Panc1 (cell line): ENCODE data around the gene KIAA1143. TPM values are rescaled to one million over a fixed set of nuclear protein-coding genes. Genes with fewer than 3 reads are reported as not detected.

ENCODE experiments used
- ATAC-seq: fragments of 200-7000 bp; cut with Tn5 transposase; 2 replicates; pipeline ENCODE4 v1.9.1; 2020; ENCODE audit warnings: mild to moderate bottlenecking, moderate library complexity
- BruUV-seq: library from RNA; stranded (reverse); fragments of 400-500 nt; replicated peaks from 2 replicates; lab custom pipeline; 2021; lab: Mats Ljungman, UMichigan
- CTCF ChIA-PET: fragments of 300-600 bp; sonication (Branson Sonifier 250); formaldehyde crosslinking; loops from one replicate; lab custom pipeline; 2022; ENCODE audit warnings: antibody characterized with exemption; lab: Charles Lee
- POLR2A ChIA-PET: fragments of 300-600 bp; sonication (Branson Sonifier 250); formaldehyde crosslinking; loops from one replicate; lab custom pipeline; 2022; ENCODE audit warnings: antibody characterized with exemption; lab: Charles Lee
- DNase-seq: peaks from one replicate; pipeline ENCODE4 v3.0.0-alpha.2; 2010; ENCODE audit warnings: low read depth, low spot score
- H3K27ac ChIP-seq: 2 replicates; pipeline ENCODE4 v1.5.1; 2011; ENCODE audit warnings: mild to moderate bottlenecking, low read length, inconsistent platforms
- H3K27me3 ChIP-seq: fragments of 200-500 bp; sonication (Bioruptor generic); 2 replicates; pipeline ENCODE4 v1.6.0; 2014; ENCODE audit warnings: low read length, inconsistent platforms; ENCODE audit not compliant: control insufficient read depth, insufficient read depth
- H3K36me3 ChIP-seq: fragments of 200-500 bp; sonication (Bioruptor generic); 2 replicates; pipeline ENCODE4 v1.5.1; 2014; ENCODE audit warnings: inconsistent platforms, mild to moderate bottlenecking, low read length, moderate library complexity; ENCODE audit not compliant: control insufficient read depth, insufficient read depth
- H3K4me1 ChIP-seq: 2 replicates; pipeline ENCODE4 v1.5.1; 2011; ENCODE audit warnings: inconsistent platforms, mild to moderate bottlenecking, low read length, moderate library complexity; ENCODE audit not compliant: control insufficient read depth, insufficient read depth
- H3K4me3 ChIP-seq, 2 experiments: 2 replicates each; pipeline ENCODE4 v1.5.1; 2011 to 2012; ENCODE audit warnings: low read depth in 2 of 2, low read length in 2 of 2, mild to moderate bottlenecking in 2 of 2, inconsistent platforms in 1 of 2, moderate library complexity in 1 of 2
- H3K9me3 ChIP-seq: fragments of 200-500 bp; sonication (Bioruptor generic); 2 replicates; pipeline ENCODE4 v1.5.1; 2014; ENCODE audit warnings: low read depth, mild to moderate bottlenecking, inconsistent platforms, low read length, moderate library complexity; ENCODE audit not compliant: control insufficient read depth, insufficient read depth
- CTCF ChIP-seq: fragments of 450-650 bp; IDR thresholded peaks from 2 replicates; pipeline ENCODE4 v1.5.1; 2017; ENCODE audit warnings: mild to moderate bottlenecking
- POLR2AphosphoS5 ChIP-seq: IDR thresholded peaks from 2 replicates; pipeline ENCODE4 v1.6.1; 2012; ENCODE audit warnings: mild to moderate bottlenecking, low read depth, low read length, moderate library complexity
- SIN3A ChIP-seq: IDR thresholded peaks from 2 replicates; pipeline ENCODE4 v1.6.1; 2012; ENCODE audit warnings: low read depth, mild to moderate bottlenecking, low read length, moderate library complexity, borderline replicate concordance; ENCODE audit not compliant: insufficient read depth
- TCF7L2 ChIP-seq: IDR thresholded peaks from 2 replicates; pipeline ENCODE4 v1.6.1; 2011; ENCODE audit warnings: mild to moderate bottlenecking, low read depth, low read length, inconsistent platforms
- in situ Hi-C: cut with HindIII; loops from 2 replicates; pipeline ENCODE4 v1.10.0; 2016; ENCODE audit warnings: low sequenced_read_pairs, low pct_unique_long_range_greater_than_20kb
- intact Hi-C: fragments of 100-400 bp; cut with micrococcal nuclease; formaldehyde crosslinking; loops from one replicate; pipeline ENCODE4 v1.10.0; 2022; ENCODE audit not compliant: unreplicated experiment
- total RNA-seq: library from RNA; stranded (reverse); gene quantifications from one replicate; pipeline ENCODE4 v1.2.1, GENCODE V29; 2021; ENCODE audit not compliant: unreplicated experiment
- TF ChIP-seq, protein P1 (sequence below), 2 experiments: IDR thresholded peaks; 2 replicates each; pipeline ENCODE4 v1.6.1; 2011 to 2012; ENCODE audit warnings: low read depth in 2 of 2, control low read depth in 1 of 2, low read length in 1 of 2, mild to moderate bottlenecking in 1 of 2, moderate library complexity in 1 of 2; ENCODE audit not compliant: insufficient read depth in 1 of 2

KIAA1143 gene
- total RNA-seq, 1 experiment from 2014 or later, result 17.5 TPM

GRCh38 chr3:44803298-44803697, 41.9 kb upstream of the KIAA1143 start:
- intact Hi-C loops (no loop called here), in situ Hi-C loops (no loop called here)
- Histone ChIP-seq H3K27me3 (no peaks in the 10 kb centered on the region), H3K4me3 (no peak overlapping the region), H3K36me3 (peaks cover 3% of the 10 kb centered on the region; the same call in 1 of the 2 replicates), H3K9me3 (no peaks in the 10 kb centered on the region), H3K4me1 (no peaks in the 10 kb centered on the region), H3K27ac (no peak overlapping the region)
- ATAC-seq, result no peak
- no TSS peak for BruUV-seq
- ChIA-PET CTCF (no interaction called here), POLR2A (no interaction called here)
- no peak for DNase-seq
- TF ChIP-seq, protein P1, sequence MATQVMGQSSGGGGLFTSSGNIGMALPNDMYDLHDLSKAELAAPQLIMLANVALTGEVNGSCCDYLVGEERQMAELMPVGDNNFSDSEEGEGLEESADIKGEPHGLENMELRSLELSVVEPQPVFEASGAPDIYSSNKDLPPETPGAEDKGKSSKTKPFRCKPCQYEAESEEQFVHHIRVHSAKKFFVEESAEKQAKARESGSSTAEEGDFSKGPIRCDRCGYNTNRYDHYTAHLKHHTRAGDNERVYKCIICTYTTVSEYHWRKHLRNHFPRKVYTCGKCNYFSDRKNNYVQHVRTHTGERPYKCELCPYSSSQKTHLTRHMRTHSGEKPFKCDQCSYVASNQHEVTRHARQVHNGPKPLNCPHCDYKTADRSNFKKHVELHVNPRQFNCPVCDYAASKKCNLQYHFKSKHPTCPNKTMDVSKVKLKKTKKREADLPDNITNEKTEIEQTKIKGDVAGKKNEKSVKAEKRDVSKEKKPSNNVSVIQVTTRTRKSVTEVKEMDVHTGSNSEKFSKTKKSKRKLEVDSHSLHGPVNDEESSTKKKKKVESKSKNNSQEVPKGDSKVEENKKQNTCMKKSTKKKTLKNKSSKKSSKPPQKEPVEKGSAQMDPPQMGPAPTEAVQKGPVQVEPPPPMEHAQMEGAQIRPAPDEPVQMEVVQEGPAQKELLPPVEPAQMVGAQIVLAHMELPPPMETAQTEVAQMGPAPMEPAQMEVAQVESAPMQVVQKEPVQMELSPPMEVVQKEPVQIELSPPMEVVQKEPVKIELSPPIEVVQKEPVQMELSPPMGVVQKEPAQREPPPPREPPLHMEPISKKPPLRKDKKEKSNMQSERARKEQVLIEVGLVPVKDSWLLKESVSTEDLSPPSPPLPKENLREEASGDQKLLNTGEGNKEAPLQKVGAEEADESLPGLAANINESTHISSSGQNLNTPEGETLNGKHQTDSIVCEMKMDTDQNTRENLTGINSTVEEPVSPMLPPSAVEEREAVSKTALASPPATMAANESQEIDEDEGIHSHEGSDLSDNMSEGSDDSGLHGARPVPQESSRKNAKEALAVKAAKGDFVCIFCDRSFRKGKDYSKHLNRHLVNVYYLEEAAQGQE (IDR thresholded peaks at IDR 0.05; ENCODE audit: insufficient read depth in 1 of 2, low read depth in 2 of 2, low read length in 1 of 2), result no peak
- TF ChIP-seq POLR2AphosphoS5, result no peak
- TF ChIP-seq SIN3A, result no peak
- no peak for TF ChIP-seq CTCF
- TF ChIP-seq TCF7L2, result no peak

DNA sequence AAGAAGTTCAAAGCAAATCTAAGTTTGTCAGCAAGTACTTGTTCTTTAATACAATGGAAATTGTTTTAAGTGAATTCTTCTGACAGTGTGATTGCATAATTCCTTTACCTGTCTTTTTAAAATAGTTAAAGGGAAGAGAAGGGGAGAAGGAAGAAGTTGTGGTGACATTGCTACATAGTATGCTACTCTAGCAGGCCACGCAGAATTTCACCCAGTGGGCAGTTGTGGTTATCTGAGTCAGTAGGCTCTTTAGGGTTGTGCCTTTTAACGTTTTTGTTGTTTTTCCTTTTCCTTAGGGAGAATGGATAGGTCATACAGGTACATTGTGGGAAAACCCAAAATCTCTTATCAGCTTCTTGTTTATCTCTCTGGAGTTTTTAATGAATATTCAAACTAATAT, 40.6 kb upstream of the KIAA1143 start:
- no TSS peak for BruUV-seq
- ChIA-PET POLR2A (no interaction called here), CTCF (no interaction called here)
- in situ Hi-C loops (no loop called here), intact Hi-C loops (no loop called here)
- H3K4me1 ChIP-seq, result no peaks in the 10 kb centered on the region
- ATAC-seq (no peak), DNase-seq (no peak)
- no peaks in the 10 kb centered on the region for H3K9me3 ChIP-seq
- H3K27ac ChIP-seq, result no peak overlapping the region
- H3K4me3 ChIP-seq, result no peak overlapping the region
- peaks cover 3% of the 10 kb centered on the region; the same call in 1 of the 2 replicates for H3K36me3 ChIP-seq
- TF ChIP-seq TCF7L2 (no peak), CTCF (no peak), SIN3A (no peak)
- H3K27me3 ChIP-seq, result no peaks in the 10 kb centered on the region
